Endothelial cell of umbilical vein (primary cell): Measurements from ENCODE around the gene HEPH.

ENCODE experiments used
- CTCF ChIP-seq, 2 donors: IDR thresholded peaks; 1 replicate in 1 of 2; 2 replicates in 1 of 2; pipeline ENCODE4 v1.5.1; 2011; ENCODE audit warnings: low read length in 2 of 2, mild to moderate bottlenecking in 2 of 2, moderate library complexity in 2 of 2, control low read depth in 1 of 2, inconsistent platforms in 1 of 2, low read depth in 1 of 2; ENCODE audit not compliant: insufficient read depth in 1 of 2; ENCODE audit errors: extremely low read depth in 1 of 2
- POLR2AphosphoS5 ChIP-seq: IDR thresholded peaks from 2 replicates; pipeline ENCODE4 v1.6.1; 2012; ENCODE audit warnings: low read depth, mild to moderate bottlenecking, control low read depth, low read length, moderate library complexity; ENCODE audit not compliant: insufficient read depth

- TF ChIP-seq POLR2AphosphoS5, result no peak
- no peak for TF ChIP-seq CTCF (IDR thresholded peaks at IDR 0.05; ENCODE audit: extremely low read depth in 1 of 2, insufficient read depth in 1 of 2, low read depth in 1 of 2, low read length in 2 of 2)
Observed at GRCh38 chrX:66166671-66167070, 2.6 kb downstream of the HEPH start.
